HepG2 (cell line): Measurements from ENCODE around the gene HBA1. TPM values are rescaled to one million over a fixed set of nuclear protein-coding genes. Genes with fewer than 3 reads are reported as not detected.
A peak's percentile ranks its signal among the peaks of the same experiment; 100 is the strongest.

Source experiments
- ARID4A ChIP-seq: sonication (generic); formaldehyde crosslinking; IDR thresholded peaks from 2 replicates; pipeline ENCODE4 v1.5.0; 2020; ENCODE audit warnings: mild to moderate bottlenecking, missing genetic modification reagents, borderline replicate concordance
- FUBP1 ChIP-seq: sonication (generic); formaldehyde crosslinking; IDR thresholded peaks from 2 replicates; pipeline ENCODE4 v1.5.1; 2020; ENCODE audit warnings: missing genetic modification reagents, mild to moderate bottlenecking, borderline replicate concordance
- HOXD1 ChIP-seq: sonication (generic); formaldehyde crosslinking; IDR thresholded peaks from 2 replicates; pipeline ENCODE4 v1.5.0; 2020; ENCODE audit warnings: missing genetic modification reagents
- MYC ChIP-seq: sonication (generic); formaldehyde crosslinking; IDR thresholded peaks from 2 replicates; pipeline ENCODE4 v1.9.0; 2021; ENCODE audit warnings: missing genetic modification reagents, borderline replicate concordance
- ZBTB10 ChIP-seq: sonication (generic); formaldehyde crosslinking; IDR thresholded peaks from 2 replicates; pipeline ENCODE4 v1.4.0; 2020; ENCODE audit warnings: missing genetic modification reagents, borderline replicate concordance
- ZBTB43 ChIP-seq: sonication (generic); formaldehyde crosslinking; conservative IDR thresholded peaks from 2 replicates; pipeline ENCODE4 v1.4.0; 2020; ENCODE audit warnings: missing genetic modification reagents
- ZKSCAN5 ChIP-seq: sonication (generic); formaldehyde crosslinking; IDR thresholded peaks from 2 replicates; pipeline ENCODE4 v1.5.1; 2020; ENCODE audit warnings: mild to moderate bottlenecking, missing genetic modification reagents
- ZNF142 ChIP-seq: sonication (generic); formaldehyde crosslinking; IDR thresholded peaks from 2 replicates; pipeline ENCODE4 v1.4.0; 2020; ENCODE audit warnings: missing genetic modification reagents
- ZNF414 ChIP-seq: sonication (generic); formaldehyde crosslinking; IDR thresholded peaks from 2 replicates; pipeline ENCODE4 v1.5.0; 2020; ENCODE audit warnings: missing genetic modification reagents
- ZNF547 ChIP-seq: sonication (generic); formaldehyde crosslinking; IDR thresholded peaks from 2 replicates; pipeline ENCODE4 v1.5.1; 2020; ENCODE audit warnings: mild to moderate bottlenecking, missing genetic modification reagents
- polyA plus RNA-seq, 8 experiments: library from polyadenylated mRNA; depleted of rRNA in 3 of 8; stranded (reverse) in 7 of 8; unstranded in 1 of 8; fragments of >200 nt; fragmentation: Illumina TruSeq in 4 of 8; extraction: Trizol in 4 of 8; gene quantifications; 2 replicates each; pipeline versions ENCODE4 v1.2.1 to v1.2.3, GENCODE V29; 2011 to 2016; ENCODE audit warnings: low read depth in 4 of 8, missing spikeins in 1 of 8, mixed read lengths in 1 of 8; ENCODE audit not compliant: insufficient read depth in 1 of 8
- total RNA-seq, 5 experiments: library from RNA; depleted of rRNA; stranded (reverse); fragments of >200 nt; fragmentation: Illumina TruSeq; extraction: Trizol; gene quantifications; 2 replicates each; pipeline ENCODE4 v1.2.3, GENCODE V29; 2016; ENCODE audit warnings: low read depth in 1 of 5

The HBA1 gene
- total and polyA plus RNA-seq, 2 of the 13 experiments (the other 11 are each of a cell fraction or from before 2014, with no cell fraction given), result 0.59 TPM; not detected in 1

- TF ChIP-seq ZNF414 (CRISPR knock-in tag) (no peak), ZBTB10 (no peak), HOXD1 (no peak), ZKSCAN5 (CRISPR knock-in tag) (no peak), FUBP1 (CRISPR knock-in tag) (no peak), ARID4A (CRISPR knock-in tag) (peak; percentile 56; the same call in 1 of the 2 replicates), ZBTB43 (CRISPR knock-in tag) (no peak), ZNF547 (CRISPR knock-in tag) (no peak), ZNF142 (CRISPR knock-in tag) (no peak), MYC (peak; percentile 84)
Measured at GRCh38 chr16:162271-162991, 14.0 kb upstream of the HBA1 start (continued).
